ENCODE data around the gene GPR39. TPM values are rescaled to one million over a fixed set of nuclear protein-coding genes. Genes with fewer than 3 reads are reported as not detected.

GPR39 gene
- total RNA-seq, 2 donors from 2014 or later: 7.3 to 9.6 TPM

DNA sequence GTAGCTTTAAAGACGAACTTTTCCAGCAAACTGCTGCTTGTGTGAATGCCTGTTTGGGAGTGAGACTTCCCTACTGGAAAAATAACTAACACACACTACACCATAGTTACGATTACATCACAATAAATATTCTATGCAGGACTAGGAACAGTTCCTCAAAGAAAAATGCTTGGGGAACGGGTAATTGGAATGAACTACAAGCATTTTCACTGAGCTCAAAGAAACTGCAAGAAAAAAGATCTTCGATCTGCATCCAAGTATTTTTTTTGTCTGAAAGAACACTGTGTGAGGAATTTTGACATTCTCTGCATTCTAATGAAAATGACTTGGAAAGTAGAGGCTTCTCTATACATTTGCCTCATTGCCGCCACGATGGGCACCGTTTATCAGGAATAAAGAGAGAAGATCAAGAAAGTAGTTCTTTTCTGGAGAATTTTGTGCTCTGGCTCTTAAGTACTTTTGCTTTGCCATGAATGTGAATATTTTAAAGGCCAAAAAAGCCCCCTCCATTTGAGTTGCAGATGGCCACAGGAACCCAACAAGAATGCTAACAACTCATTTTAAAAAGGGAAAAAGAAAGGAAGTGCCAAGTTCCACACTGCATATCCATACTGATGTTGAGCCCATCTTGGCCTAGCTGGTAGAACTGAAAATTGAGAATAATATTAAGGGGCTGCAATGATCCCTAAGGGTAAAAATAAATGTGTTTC, 239.8 kb downstream of the GPR39 start:
- TF ChIP-seq POLR2A (IDR thresholded peaks at IDR 0.05): no peak
- TF ChIP-seq, protein P1, sequence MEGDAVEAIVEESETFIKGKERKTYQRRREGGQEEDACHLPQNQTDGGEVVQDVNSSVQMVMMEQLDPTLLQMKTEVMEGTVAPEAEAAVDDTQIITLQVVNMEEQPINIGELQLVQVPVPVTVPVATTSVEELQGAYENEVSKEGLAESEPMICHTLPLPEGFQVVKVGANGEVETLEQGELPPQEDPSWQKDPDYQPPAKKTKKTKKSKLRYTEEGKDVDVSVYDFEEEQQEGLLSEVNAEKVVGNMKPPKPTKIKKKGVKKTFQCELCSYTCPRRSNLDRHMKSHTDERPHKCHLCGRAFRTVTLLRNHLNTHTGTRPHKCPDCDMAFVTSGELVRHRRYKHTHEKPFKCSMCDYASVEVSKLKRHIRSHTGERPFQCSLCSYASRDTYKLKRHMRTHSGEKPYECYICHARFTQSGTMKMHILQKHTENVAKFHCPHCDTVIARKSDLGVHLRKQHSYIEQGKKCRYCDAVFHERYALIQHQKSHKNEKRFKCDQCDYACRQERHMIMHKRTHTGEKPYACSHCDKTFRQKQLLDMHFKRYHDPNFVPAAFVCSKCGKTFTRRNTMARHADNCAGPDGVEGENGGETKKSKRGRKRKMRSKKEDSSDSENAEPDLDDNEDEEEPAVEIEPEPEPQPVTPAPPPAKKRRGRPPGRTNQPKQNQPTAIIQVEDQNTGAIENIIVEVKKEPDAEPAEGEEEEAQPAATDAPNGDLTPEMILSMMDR (IDR thresholded peaks at IDR 0.05): no peak
- no peaks in the 10 kb centered on the region for H3K36me3 ChIP-seq (replicated peaks in 1 of 2; ENCODE audit: insufficient read depth in 1 of 2, low read depth in 2 of 2)
- ATAC-seq (no peak), DNase-seq (no peak)
- intact Hi-C loops (cut with DNase I): no loop called here
- H3K9me3 ChIP-seq: no peaks in the 10 kb centered on the region
- no peaks in the 10 kb centered on the region for H3K27me3 ChIP-seq
- H3K4me1 ChIP-seq: no peaks in the 10 kb centered on the region
- H3K4me3 ChIP-seq: no peak overlapping the region
- WGBS, 2 donors: 64 to 86% methylated on average over 7 of the region's 7 CpGs
- no peak overlapping the region for H3K27ac ChIP-seq

- TF ChIP-seq POLR2A (IDR thresholded peaks at IDR 0.05): no peak
- TF ChIP-seq, protein P1 (IDR thresholded peaks at IDR 0.05): no peak
- H3K36me3 ChIP-seq (replicated peaks in 1 of 2; ENCODE audit: insufficient read depth in 1 of 2, low read depth in 2 of 2): no peaks in the 10 kb centered on the region
- H3K27ac ChIP-seq: no peak overlapping the region
- H3K4me3 ChIP-seq: no peak overlapping the region
- WGBS, 2 donors: 92 to 97% methylated on average over 3 of the region's 3 CpGs
- H3K27me3 ChIP-seq: no peaks in the 10 kb centered on the region
- intact Hi-C loops (cut with DNase I): no loop called here
- no peak for ATAC-seq
- DNase-seq: no peak
- H3K4me1 ChIP-seq: no peaks in the 10 kb centered on the region
- H3K9me3 ChIP-seq: no peaks in the 10 kb centered on the region
Observed at GRCh38 chr2:132659331-132659730, 242.7 kb downstream of the GPR39 start.

DNA sequence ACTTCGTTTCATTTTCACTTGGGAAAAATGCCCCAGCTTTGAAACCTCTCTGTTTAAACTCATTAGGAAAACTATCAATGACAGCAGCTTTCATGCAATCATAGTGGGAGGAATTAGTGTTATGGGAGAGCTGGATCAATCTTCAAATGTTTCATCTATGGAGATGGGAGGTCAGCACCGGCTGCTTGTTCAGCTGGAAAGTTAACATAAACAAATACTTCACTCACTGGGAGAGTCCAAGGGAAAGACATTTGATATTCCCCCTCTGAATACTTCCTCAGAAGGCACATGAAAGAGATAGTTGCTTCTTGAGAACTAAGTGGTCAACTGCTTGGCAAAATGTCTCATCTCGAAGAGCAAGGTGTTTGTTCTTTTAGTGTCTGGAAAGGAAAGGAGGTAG, 246.1 kb downstream of the GPR39 start:
- Histone ChIP-seq H3K4me1 (no peaks in the 10 kb centered on the region), H3K27me3 (no peaks in the 10 kb centered on the region), H3K4me3 (no peak overlapping the region), H3K27ac (no peak overlapping the region), H3K36me3 (replicated peaks in 1 of 2; ENCODE audit: insufficient read depth in 1 of 2, low read depth in 2 of 2) (no peaks in the 10 kb centered on the region), H3K9me3 (no peaks in the 10 kb centered on the region)
- 44 to 56% methylated on average over 3 of the region's 3 CpGs for whole genome bisulfite sequencing, 2 donors
- no peak for DNase-seq
- no peak for ATAC-seq
- no peak for TF ChIP-seq POLR2A (IDR thresholded peaks at IDR 0.05)
- TF ChIP-seq, protein P1 (IDR thresholded peaks at IDR 0.05): no peak
- intact Hi-C loops (cut with DNase I): no loop called here

- H3K4me1 ChIP-seq: peaks cover 10% of the 10 kb centered on the region
- 58 to 67% methylated on average over 2 of the region's 2 CpGs for WGBS, 2 donors
- H3K4me3 ChIP-seq: no peak overlapping the region
- DNase-seq (no peak), ATAC-seq (no peak)
- no peaks in the 10 kb centered on the region for H3K9me3 ChIP-seq
- H3K27me3 ChIP-seq: no peaks in the 10 kb centered on the region
- intact Hi-C loops (cut with DNase I): no loop called here
- TF ChIP-seq, protein P1 (IDR thresholded peaks at IDR 0.05): no peak
- H3K36me3 ChIP-seq (replicated peaks in 1 of 2; ENCODE audit: insufficient read depth in 1 of 2, low read depth in 2 of 2): no peaks in the 10 kb centered on the region
- no peak overlapping the region for H3K27ac ChIP-seq
Observed at GRCh38 chr2:132664096-132664495, 247.5 kb downstream of the GPR39 start.

Measured in body of pancreas (tissue), 4 donors.